Superior temporal gyrus (tissue), 1 donor: ENCODE data around the gene SDC4.
"Not testable (repeated sequence)": the region's sequence is repeated elsewhere in the genome, so short reads cannot be mapped to it uniquely, and the experiment has no call there.

Experiments used
- DNase-seq: peaks from one replicate; pipeline ENCODE4 v3.0.0-alpha.2; 2016; ENCODE audit errors: extremely low spot score

The SDC4 gene

DNA sequence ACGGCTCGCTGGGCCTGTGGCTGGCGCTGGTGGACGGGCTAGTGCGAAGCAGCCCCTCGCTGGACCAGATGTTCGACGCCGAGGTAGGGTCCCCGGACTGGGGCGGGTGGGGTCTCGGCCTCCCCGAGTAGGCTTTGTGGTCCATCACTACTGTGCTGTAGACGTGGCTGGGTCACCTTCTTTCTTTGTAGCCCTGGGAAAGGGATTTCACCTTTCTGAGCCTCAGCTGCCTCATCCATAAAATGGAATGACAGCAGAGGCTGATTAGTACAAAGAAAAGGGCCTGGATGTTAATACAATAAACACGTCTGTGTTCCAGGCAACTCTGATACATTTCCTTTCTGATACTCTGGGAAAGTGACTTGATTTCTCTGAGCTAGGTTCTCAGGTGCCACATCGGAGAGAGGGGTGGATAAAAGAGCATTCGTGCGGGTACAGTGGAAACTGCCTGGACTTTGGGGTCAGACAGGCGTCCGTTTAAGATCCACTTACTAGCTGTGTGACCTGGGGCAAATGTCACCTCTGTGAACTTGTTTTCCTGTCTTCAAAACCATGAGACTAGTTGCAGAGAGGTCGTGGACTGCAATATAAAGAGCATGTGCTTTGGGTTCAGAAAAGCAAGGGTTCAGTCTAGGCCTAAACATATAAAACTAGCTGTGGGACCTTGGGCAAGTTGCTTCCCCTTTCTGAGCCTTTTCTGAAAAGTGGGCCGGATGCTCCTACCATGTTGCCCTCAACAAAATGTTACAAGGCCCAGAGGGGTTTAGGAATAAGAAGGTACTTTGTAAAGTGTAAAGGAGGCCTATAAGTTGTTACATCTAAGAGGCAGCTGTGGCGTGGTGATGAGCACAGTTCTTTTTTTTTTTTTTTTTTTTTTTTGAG, 15.6 kb upstream of the SDC4 start:
- no peak for DNase-seq

DNA sequence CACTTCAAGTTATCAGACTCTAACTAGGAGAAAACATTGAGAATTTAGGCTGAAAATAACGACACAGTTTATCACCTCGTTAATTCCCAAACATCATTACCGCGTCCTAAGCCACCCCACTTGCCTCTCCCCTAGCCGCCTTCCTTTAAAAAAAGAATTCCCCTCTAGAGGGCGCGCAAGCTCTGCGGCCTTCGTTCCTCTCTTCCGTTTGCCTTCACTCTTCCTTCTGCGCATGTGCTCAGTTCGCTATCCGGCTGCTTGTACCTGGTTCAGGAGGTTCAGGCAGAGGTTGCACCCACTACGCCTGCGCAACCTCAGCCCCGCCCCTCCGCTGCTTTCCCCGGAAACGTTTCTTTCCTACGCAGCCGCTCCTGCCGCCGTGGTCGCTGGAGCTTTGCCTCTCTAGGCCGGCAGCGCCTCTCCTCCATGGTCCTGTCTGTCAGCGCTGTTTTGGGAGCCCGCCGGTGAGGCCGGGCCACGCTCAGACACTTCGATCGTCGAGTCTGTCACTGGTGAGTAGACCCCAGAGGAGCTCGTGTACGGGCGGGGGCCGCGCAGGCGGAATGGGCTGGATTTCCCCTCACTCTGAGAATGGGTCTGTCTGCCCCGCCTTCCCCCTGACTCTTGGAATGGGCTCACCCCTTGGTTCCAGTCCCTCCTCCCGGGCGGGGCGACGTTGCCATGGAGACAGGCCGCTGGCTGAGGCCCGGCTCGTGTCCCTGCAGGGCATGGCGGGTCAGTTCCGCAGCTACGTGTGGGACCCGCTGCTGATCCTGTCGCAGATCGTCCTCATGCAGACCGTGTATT, 14.8 kb upstream of the SDC4 start, which contains the start of gene SYS1:
Gene SYS1, plus strand, starts transcription at position 353 of the 807 bp plus-strand sequence. Its CDS starts 376 bp downstream, at position 729.
- peak; percentile 99 for DNase-seq

DNA sequence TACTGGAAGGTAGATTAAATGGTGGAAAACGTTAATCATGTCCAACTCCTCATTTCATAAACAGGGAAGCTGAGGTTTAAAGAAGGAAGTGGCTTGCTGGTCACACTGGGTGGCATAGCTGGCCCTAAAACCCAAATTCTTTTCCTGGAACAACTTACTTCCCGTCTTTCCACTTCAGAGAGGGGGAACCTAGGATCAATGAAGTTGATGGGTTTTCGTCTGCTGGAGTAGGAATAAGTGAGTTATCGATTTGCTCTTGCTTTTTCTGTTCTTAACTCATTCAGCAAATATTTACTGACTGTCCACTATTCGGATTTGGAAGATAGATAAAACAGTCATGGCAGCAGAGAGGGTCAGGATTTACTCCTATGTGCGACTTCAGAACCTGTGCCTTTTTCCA, 13.6 kb upstream of the SDC4 start:
- DNase-seq: no peak

DNA sequence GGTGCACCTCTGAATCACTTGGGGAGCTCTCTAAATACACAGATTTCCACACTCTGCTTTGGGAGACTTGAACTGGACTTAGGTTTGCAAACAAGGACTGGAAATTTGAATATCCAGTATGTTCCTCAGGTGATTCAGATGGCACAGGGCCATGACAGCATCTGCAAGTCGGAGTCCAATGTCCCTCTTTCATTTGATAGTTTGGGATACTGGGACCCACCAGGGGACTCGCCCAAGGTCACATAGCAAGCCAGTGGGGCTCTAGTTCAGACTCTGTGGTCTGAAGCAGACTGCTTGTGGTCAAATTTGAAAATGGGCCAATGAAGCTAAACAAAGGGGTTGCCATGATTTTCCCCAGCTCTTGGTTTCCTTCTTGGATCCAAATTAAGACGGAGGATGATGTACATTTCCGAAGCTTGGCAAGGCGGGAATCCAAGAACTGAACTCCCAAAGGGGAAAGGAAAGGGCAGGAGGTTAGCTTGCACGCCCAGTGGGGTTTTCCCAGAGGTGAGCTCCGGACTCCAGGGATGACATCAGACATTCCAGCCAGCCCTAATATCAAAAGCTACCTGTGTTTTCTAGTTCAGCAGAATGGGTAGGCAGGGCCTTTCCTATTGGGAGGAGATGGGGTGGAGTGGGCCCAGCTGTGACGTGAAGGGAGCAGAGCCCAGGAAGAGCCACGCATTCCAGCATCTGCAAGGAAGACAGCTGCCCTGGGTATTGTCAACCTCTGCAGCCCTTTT, 11.4 kb upstream of the SDC4 start:
- DNase-seq: no peak

DNA sequence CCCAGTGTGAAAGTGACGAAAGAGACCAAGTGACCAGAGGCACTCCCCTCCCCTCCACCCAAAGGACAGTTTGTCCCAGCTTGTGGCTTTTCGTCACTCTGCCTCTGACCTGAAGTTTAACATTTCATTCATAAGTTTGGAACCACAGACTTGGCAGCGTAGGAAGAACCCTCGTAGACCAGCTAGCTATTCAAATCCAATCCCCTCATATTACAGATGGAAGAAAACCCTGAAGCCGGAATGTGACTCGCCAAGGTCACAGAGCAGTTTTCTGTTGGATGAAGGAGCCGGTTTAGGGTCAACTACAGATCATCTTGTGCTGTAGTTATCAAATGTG, 10.8 kb upstream of the SDC4 start:
- DNase-seq: no peak

DNA sequence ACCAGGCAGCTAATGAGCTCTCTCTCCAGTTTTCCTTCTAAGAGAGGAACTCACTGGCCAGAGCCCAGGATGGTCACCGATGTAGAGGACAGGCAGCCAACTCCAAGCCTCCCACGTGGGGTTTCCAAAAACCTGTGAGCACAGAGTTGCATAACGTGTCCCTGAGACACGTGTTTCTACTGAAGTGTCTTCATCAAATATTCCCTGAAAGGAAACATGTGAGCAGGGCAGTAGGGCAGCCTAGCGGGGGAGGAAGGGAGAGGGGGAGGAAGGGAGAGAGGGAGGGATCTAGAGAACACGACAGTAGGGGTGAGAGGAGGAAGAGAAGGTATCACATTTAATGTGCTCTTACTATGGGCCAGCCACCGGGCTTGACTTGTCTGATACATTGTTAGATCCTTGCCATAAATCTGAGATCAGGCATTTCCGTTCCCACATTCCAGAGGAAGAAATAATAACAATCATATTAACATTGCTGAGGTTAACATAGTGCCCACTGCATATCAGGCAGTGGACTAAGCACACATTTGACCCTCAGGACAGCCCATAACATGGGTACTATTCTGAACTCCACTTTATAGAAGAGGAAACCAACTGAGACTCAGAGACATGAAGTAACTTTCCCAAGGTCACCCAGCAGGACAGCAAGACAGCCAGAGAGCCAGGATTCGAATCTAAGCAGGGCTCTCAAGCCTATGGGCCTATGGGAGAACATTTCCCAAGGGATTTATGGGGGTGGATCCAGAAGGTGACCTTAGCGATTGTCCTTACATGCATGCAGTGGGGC, 10.3 kb upstream of the SDC4 start:
- DNase-seq: peak; percentile 80

DNA sequence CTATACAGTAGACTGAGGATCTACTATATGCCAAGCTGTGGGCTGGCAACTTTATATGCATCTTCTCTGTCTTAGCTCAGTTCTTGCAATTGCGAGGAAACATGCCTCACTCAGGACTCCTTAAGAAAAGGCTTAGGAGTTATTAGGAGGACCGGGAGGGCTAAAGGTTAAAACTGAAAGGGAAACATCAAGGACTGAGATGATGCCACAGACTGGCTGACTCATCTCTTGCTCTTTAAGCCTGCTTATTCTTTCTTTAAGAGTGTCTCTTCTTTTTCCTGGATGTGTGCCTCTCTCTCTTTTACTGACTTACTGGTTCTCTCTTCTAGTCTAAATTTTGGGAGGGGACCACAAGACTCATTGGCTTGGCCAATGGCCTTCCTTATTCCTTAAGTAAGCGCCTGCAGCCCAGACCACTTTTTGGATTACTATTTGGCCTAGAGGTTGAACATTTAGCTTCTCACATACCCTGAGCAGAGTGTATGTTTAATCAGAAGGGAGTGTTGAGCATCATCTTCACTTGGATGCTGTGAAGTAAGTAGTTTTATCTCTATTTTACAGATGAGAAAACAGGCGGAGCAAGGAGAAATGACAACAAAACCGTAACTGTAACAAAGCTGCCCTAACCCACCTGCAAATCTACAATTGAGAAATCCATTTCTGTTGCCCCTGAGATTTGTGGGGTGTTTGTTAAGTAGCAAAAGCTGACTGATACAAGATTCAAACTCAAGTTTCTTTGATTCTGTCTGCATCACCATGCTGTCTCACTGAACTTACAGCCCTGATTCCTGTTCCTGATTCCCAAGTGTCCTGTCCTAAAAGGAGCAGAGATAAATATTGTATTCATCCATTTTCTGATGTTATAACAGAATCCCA, 7.2 kb upstream of the SDC4 start:
- DNase-seq: no peak

DNA sequence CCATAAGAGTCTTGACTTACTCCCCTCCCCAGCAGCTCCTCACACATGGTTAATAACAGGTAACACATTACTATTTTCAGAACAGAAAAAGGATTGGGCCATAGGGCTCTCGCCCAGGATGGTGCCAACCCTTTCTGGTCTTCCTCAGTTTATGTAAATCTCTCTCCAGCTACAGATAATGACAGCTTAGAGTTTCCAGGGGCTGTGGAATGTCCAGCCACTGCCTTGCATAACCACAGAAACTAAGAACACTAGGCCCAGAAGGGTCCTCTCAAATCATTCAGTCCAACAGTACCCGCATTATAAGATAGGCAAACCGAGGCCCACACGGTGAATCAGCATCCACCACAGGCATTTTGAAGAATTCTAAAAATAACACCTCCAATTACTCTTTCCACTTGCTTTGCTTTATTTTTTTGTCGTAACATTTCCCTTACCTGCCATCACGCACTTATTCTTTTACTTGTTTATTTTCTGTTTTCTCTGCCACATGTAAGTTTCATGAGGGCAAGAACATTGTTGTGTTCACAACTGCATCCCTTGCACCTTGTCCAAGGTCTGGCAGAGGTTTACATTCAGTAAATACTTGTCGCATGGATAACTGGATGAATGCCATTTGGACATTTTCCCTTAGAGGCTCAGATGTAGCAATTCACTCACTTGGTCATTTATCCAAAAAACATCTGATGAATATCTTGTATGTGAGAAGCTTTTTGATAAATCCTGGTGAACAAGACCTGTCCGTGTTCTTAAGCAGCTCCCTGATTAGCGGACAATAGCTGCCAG, 6.4 kb upstream of the SDC4 start:
- DNase-seq: no peak

DNA sequence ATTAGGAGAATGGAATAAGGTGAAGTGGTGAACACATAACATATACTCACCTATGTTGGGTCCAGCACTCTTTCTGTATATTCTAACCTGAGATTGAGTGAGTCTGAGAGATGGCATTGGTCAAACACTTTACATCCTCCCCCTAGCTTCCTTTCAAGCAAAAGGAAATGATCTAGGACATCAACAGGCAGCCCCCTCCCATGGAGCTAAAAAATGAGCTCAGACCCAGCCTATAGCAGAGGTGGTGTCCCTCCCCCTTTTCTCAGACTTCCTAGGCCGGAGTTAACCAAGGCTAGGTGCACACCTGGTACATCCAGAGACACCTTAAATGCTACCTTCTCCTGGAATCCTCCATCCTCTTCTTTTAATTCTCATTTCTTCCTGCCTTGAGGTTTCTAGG, 5.5 kb upstream of the SDC4 start:
- no peak for DNase-seq

DNA sequence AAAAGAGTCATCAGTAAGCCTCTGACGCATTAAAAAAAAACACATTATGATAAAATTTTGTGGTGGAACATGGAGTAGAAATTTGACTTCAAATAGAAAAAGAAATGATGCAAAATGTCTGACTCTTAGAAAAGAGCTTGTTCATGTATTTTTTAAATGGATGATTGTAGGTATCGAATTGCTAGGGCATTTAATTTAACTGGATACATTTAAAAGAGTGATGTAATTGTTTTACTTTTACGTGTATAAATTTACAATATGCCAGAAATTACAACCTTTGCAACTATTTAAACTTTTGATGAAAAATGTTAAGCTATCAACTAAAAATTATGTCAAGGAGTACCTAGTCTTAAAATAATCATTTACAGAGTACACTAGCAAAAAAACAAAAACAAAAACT, 4.5 kb upstream of the SDC4 start:
- no peak for DNase-seq

DNA sequence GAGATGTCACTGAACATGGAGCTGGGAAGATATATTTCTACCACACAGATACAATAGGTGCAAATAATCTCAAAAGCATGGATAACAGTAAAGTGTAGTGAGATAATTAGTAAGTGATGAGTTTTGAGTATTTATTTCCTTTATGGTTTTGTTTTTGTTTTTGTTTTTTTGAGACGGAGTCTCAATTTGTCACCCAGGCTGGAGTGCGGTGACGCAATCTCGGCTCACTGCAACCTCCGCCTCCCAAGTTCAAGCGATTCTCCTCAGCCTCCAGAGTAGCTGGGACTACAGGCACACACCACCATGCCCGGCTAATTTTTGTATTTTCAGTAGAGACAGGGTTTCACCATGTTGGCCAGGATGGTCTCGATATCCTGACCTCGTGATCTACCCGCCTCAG, 2.6 kb upstream of the SDC4 start:
- DNase-seq: not testable (repeated sequence)

DNA sequence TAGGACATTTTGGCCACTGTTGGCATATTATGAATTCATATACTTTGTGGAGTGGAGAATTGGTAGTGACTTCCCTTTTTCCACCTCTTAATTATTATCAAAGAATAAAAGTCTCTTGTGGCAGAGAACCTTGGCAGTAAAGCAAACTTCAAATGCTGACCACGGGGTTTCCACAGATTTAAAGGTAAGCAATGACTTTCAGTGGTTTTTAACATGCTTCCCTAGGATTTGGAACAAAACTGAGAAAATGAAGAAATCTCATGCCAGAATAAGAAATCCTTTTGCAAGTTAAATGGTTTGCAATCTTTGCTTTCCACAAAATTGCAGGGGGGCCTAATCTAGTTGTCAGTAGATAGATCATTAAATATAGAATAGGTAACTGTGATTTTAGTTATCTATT, 2.0 kb upstream of the SDC4 start:
- no peak for DNase-seq

DNA sequence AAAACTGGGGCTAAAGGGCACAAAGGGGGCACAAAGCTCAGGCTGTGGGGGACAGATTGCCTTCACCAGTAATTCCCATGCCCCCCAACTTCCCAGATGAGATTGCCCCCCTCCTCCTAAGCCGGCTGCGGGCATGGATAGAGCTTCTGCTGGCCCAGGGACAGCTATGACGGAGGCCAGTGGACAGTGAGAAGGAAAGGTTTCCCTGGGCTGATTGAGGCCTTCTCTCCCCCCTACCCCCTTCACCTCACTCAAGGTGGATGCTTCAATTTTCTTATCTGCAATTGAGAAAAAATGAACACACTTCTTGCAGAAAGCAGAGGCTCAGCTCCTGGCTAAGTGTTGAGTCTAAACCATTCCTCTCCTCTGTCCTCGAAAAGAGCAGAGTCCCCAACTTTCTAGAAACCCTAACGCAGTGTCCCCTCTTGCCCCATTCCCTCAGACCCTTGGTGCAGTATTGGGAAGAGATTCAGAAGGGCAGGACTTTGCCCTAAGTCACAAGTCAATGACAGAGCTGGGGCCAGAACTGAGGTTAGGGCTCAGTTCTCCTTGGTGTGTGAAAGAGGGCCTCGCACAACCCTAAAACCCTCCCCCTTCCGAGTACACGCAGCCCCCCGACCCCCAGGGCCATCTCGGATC, 808 bp downstream of the SDC4 start:
- no peak for DNase-seq

DNA sequence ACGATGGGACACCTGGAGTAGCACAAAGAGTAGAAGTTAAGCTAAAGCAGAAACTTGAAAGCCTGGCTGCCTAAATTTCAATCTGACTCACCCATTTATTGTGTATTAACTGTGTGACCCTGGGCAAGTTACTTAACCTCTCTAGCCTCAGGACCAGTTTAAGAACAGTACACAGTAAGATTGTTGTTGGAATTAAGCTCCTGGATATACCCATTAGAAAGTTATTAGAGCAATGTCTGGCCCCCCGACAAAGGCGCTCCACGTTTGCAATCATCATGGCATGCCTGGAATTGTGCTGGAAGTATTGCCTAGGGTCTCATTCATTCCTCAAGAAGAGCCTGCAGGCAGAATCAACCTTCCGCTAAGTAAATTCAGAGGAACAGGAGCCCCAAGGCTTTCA, 1.4 kb downstream of the SDC4 start:
- no peak for DNase-seq

DNA sequence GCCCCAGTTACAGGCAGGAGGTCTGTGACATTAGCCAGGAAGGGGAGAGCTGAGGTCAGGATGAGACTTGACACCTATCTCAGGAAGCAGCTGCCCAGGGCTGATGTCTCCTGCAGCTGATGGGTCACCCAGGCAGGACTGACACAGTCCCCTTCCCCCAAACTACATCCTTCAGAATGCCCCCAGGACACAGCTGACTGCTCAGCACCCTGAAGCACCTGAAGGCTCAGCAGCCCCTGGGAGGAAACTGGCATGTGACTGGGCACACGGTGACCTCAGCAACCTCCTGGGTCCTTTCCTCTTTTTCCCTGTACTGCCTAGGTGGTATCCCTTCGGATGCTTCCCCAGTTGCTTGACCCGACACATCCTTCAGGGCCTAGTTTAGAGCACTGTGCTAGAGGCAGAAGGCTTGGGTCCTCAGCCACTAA, 1.9 kb downstream of the SDC4 start:
- no peak for DNase-seq

DNA sequence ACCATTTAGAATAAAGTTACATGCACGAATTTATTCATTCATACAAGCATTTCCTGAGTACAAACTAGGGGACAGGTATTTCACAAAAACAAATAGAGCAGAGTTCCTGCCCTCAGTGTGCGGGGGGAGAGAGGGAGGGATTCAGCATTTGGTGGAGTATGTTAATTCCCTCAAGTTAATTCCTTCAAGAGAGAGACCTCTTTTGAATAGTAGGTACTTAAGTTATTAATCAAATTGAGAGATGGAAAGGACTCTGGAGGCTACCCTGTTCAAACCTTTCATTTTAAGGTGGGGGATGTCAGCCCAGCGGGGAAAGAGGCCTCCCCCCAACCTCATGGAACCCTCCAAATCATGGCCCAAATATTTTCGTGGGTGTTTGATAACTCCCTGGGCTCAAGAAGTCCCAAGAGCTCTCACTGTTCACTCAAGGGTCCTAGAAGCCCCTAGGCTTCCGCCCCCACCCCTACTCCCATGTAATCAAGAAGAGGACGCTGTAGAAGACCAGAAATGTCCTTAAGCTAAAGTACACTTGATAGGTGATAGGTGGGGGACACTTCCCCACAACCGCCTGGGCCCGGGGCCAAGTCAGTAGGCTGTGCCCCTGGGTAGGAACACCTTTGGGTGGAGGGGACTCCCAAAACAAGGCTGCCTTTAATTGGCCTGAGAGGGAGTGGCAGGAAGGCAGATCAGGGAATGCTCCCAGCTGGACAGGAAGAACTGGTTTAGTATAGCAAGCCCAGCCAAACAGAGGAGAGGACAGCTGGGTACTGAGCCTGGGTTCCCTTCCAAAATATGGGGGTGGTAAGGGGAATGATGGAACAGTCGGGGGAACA, 2.9 kb downstream of the SDC4 start:
- DNase-seq: no peak

DNA sequence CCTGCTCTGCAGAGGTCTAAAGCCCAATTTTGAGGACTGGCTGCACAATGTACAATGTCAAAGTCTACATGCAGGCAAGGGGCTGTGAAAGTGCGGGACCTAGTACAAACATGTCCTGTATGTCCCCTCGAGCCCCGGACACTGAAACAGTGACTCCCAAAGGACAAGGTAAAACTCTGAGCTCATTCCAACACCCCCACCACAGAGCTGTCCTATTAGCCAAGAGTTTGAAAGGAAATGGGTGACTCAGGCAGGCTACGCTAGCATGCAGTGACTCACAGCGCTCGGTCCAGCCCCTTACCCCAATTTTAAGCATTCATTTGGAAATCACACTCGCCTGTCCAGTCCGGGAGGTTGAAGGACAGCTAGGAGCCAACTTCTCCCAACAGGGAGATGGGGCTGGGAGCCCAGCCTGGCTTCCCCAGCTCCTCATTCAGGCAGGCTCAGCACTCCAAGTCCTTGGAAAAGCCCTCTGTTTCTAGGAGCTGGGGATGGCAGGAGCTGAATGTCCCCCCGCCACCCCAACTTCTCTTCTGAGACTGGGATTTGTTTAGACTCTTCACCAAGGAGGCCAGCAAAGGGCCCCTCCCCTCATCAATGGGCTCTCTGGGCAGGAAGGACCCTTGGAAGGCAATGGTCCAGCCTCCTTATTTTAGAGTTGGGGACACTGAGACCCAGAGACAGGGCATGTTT, 3.9 kb downstream of the SDC4 start:
- DNase-seq: no peak
